NCI-H1930 (cell line): ENCODE results near the gene PIGN.
A peak's percentile ranks its signal among the peaks of the same experiment; 100 is the strongest.

Source experiments
- DNase-seq, 2 experiments: peaks; one replicate each; lab custom pipeline; 2025; lab: John Stamatoyannopoulos, UW

The PIGN gene, protein sequence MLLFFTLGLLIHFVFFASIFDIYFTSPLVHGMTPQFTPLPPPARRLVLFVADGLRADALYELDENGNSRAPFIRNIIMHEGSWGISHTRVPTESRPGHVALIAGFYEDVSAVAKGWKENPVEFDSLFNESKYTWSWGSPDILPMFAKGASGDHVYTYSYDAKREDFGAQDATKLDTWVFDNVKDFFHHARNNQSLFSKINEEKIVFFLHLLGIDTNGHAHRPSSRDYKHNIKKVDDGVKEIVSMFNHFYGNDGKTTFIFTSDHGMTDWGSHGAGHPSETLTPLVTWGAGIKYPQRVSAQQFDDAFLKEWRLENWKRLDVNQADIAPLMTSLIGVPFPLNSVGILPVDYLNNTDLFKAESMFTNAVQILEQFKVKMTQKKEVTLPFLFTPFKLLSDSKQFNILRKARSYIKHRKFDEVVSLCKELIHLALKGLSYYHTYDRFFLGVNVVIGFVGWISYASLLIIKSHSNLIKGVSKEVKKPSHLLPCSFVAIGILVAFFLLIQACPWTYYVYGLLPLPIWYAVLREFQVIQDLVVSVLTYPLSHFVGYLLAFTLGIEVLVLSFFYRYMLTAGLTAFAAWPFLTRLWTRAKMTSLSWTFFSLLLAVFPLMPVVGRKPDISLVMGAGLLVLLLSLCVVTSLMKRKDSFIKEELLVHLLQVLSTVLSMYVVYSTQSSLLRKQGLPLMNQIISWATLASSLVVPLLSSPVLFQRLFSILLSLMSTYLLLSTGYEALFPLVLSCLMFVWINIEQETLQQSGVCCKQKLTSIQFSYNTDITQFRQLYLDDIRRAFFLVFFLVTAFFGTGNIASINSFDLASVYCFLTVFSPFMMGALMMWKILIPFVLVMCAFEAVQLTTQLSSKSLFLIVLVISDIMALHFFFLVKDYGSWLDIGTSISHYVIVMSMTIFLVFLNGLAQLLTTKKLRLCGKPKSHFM

GRCh38 chr18:62186774-62187542 is at the start of gene PIGN, which contains the start of gene RELCH:
Gene PIGN, minus strand, starts transcription at chr18:62187056. Its CDS starts 25,703 bp downstream, at chr18:62161353.
Gene RELCH, plus strand, starts transcription at chr18:62187255. Its CDS starts 251 bp downstream, at chr18:62187506.
- DNase-seq: peak; percentile 98 to 99

DNA sequence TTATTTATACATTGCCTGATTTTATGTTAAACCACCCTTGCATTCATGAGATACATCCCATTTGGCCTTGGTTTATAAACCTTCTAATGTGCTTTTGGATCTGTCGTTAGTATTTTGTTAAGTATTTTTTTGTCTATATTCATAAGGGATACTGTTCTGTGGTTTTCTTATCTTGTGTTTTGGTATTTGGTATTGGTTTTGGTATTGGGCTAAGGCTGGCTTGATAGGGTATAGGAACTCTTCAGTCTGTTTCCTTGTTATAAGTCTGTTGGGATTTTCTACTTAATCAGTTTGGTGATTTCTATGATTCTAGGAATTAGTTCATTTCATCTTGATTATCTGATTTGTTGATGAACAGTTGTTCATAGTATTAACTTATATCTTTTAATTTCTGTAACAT is 49.4 kb upstream of the PIGN start:
- DNase-seq: no peak

DNA sequence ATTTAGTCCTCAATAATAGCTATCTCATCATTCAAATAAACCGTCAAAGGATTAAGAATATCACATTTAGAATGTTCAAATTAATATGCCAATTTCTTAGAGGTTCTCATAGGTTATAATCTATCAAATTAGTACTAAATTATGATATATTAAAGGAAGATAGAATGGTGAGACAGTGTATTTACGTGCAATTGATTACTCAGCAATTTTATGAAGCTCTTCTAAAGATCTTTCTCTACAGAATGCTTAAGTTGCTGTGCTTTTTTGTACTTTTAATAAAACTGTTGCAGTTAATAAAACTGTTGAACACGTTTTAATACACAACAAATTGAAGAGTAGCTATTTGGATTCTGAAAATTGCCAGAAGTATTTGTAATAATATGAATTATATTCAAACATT is 39.2 kb upstream of the PIGN start:
- no peak for DNase-seq

GRCh38 chr18:62224229-62224628 is 37.4 kb upstream of the PIGN start:
- DNase-seq: no peak

DNA sequence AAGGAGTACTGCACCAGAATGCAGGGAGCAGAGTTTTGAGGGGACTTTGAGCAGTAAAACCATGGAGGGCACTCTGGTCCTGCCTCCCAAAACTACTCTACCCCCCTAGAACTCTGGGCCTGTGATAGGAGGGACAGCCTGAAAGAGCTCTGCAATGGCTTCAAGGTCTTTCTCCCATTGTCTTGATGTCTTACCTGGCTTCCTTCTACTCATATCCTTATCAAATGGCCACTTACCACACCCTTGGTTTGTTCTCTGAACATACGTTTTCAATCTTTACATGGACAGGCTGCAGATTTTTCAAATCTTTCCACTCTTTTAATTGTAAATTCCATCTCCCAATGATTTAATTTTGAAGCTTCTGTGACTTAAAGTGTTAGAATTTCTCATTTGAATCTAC is 27.9 kb upstream of the PIGN start:
- no peak for DNase-seq

GRCh38 chr18:62211325-62211828 is 24.5 kb upstream of the PIGN start:
- no peak for DNase-seq

- DNase-seq: no peak
These were observed 23.3 kb upstream of the PIGN start for GRCh38 chr18:62210138-62210537.

- no peak for DNase-seq
These were observed 22.2 kb upstream of the PIGN start for GRCh38 chr18:62209046-62209445.

GRCh38 chr18:62206593-62206992 is 19.7 kb upstream of the PIGN start:
- DNase-seq: no peak

DNA sequence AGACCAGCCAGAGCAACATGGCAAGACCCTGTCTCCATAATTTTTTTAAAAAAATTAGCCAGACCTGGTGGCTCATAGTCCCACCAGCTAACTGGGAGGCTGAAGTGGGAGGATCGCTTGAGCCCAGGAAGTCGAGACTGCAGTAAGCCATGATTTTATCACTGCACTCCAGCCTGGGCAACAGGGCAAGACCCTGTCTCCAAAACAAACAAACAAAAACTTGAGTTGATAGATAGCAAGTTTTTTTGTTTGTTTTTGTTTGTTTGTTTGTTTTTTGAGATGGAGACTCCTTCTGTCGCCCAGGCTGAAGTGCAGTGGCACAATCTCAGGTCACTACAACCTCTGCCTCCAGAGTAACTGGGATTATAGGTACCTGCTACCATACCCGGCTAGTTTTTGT is 19.0 kb upstream of the PIGN start:
- no peak for DNase-seq

- no peak for DNase-seq
These were observed 15.0 kb upstream of the PIGN start for GRCh38 chr18:62201870-62202269.

- DNase-seq: no peak
These were observed 13.5 kb upstream of the PIGN start for GRCh38 chr18:62200121-62200914.

- DNase-seq: no peak
These were observed 12.8 kb upstream of the PIGN start for GRCh38 chr18:62199629-62200028.

GRCh38 chr18:62198259-62198658 is 11.4 kb upstream of the PIGN start:
- DNase-seq: no peak

DNA sequence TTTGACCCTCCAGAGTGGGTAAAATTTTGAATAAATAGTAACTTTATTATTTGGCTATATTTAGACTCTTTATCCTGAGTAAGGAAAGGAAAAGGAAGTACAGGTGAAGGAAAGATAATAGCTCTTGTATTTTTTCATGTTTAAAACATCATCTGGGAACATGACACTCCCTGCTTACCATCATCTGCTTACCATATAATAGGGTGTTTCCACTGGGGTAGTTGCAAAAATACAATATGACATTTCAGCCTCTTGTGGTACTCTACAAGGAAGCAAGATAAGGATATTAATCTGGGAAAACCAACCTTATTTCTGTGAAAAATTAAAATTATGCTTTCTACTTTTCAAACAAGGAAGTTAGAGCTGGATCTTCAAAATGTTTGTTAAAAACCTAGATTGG is 10.1 kb upstream of the PIGN start:
- DNase-seq: no peak

DNA sequence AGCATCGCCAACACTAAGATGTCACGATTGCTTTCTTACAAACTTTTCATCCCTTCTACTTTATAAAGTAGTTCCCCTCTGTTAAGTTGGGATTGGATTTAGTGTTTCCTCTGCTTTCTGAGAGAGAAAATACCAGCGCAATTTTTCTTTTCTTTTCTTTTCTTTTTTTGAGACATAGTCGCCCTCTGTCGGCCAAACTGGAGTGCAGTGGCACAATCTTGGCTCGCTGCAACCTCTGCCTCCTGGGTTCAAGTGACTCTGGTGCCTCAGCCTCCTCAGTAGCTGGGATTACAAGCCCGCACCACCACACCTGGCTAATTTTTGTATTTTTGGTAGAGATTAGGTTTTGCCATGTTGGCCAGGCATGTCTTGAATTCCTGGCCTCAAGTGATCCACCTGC is 9.2 kb upstream of the PIGN start:
- DNase-seq: no peak

GRCh38 chr18:62189208-62189607 is 2.4 kb upstream of the PIGN start:
- DNase-seq: no peak

DNA sequence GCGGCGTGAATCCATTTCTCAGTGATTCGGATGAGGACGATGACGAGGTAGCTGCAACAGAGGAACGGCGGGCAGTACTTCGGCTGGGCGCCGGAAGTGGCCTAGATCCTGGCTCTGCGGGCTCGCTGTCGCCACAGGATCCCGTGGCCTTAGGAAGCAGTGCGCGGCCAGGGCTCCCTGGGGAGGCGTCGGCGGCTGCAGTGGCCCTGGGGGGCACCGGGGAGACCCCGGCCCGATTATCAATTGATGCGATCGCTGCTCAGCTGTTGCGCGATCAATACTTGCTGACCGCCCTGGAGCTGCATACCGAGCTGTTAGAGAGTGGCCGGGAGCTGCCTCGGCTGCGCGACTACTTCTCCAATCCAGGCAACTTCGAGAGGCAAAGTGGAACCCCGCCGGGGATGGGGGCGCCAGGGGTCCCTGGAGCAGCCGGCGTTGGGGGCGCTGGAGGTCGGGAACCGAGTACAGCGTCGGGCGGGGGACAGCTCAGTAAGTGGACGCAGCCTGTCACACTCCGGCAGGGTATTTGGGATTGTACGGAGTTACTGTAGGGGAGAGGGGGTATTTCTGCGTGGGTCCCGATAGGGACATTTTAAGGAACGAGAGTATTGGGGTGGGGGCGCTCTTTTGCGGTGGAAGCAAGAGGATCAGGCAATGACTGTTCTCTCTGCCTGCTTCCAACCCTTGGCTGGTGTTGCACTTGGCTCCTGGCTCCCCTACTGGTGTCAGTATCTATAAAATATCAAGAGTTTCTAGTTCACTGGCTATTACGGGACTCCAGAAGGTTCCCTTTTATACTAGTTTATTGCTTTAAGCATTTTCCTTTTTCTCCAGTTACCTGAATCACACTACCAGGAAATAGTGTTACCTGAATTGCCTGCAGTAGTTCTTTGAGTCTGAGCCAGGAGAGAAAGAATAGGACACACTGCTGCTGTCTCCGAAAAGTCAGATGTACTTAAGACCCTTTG is 971 bp upstream of the PIGN start:
- DNase-seq: peak; percentile 32

DNA sequence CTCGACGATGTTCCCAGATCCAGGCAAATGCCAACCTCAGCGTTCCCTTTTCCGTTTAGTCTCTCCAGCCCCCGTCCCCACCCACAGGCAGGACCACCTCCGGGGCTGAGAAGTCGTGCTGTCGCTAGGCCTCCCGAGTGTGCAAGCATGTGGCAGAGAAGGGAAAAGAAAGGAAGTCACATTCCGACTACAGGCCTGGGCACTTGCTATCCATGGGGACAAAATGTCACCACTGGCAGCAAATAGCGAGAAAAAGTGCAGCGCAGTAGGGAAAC is 420 bp downstream of the PIGN start:
- peak; percentile 48 to 62 for DNase-seq

GRCh38 chr18:62183578-62184195 is 3.2 kb downstream of the PIGN start:
- peak; percentile 18 to 43 for DNase-seq
